SHP77 (cell line): ENCODE data around the gene TNKS2.
A peak's percentile ranks its signal among the peaks of the same experiment; 100 is the strongest.
"Not testable (repeated sequence)": the region's sequence is repeated elsewhere in the genome, so short reads cannot be mapped to it uniquely, and the experiment has no call there.

Experiments used
- DNase-seq, 2 experiments: peaks; one replicate each; lab custom pipeline; 2025; lab: John Stamatoyannopoulos, UW

The TNKS2 gene

GRCh38 chr10:91797874-91798648, at the start of gene TNKS2:
TNKS2 (plus strand) TSS chr10:91798426; CDS start chr10:91798691, 265 bp downstream.
- peak; percentile 78 to 79 for DNase-seq

DNA sequence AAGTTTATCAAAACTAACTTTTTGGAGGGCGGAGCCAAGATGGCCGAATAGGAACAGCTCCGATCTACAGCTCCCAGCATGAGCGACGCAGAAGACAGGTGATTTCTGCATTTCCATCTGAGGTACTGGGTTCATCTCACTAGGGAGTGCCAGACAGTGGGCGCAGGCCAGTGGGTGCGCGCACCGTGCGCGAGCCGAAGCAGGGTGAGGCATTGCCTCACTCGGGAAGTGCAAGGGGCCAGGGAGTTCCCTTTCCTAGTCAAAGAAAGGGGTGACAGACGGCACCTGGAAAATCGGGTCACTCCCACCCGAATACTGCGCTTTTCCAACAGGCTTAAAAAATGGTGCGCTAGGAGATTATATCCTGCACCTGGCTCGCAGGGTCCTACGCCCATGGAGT, 48.6 kb upstream of the TNKS2 start:
- DNase-seq, result not testable (repeated sequence)

DNA sequence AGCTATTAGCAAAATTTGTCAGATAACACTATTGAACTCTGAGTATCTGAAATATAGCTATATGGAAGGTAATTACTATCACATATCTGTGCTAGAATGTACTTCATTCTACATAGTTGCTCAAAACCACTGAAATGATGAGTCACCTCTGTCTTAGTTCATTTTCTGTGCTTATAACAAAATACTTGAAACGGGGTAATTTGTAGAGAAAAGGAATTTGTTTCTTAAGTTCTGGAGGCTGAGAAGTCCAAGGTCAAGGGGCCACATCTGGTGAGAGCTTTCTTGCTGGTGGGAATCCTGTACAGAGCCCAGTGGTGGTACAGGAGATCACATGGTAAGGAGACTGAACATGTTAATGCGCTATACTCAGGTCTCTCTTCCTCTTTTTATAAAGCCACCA, 41.9 kb upstream of the TNKS2 start:
- DNase-seq, result no peak

- DNase-seq, result peak; percentile 10 to 11
These were observed 39.7 kb upstream of the TNKS2 start for GRCh38 chr10:91758303-91759146.

DNA sequence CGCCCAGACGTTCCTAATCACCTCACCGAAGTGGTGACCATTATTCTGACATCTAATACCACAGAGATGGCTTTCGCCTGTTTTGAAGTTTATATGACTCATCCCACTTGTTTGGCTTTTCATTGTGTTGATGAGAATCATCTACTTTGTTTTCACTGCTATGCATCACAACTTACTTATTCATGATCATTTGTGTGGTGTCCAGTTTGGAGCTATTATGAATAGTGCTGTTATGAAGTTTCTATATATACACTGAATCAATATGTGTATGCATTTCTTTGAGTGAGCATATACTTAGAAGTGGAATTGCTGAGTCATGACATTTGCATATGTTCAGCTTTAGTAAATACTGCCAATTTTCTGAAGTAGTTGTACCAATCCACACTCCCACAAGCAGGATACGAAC, 38.6 kb upstream of the TNKS2 start:
- DNase-seq, result no peak

- no peak for DNase-seq
These were observed 36.5 kb upstream of the TNKS2 start for GRCh38 chr10:91761721-91762120.

- no peak for DNase-seq
These were observed 35.3 kb upstream of the TNKS2 start for GRCh38 chr10:91762878-91763277.

- DNase-seq, result no peak
These were observed 31.6 kb upstream of the TNKS2 start for GRCh38 chr10:91766676-91767075.

- no peak for DNase-seq
These were observed 30.1 kb upstream of the TNKS2 start for GRCh38 chr10:91768123-91768522.

GRCh38 chr10:91771907-91772306, 26.3 kb upstream of the TNKS2 start:
- DNase-seq, result no peak

GRCh38 chr10:91772461-91772860, 25.8 kb upstream of the TNKS2 start:
- DNase-seq, result no peak

- no peak for DNase-seq
These were observed 25.4 kb upstream of the TNKS2 start for GRCh38 chr10:91772869-91773268.

GRCh38 chr10:91774571-91774970, 23.7 kb upstream of the TNKS2 start:
- no peak for DNase-seq

DNA sequence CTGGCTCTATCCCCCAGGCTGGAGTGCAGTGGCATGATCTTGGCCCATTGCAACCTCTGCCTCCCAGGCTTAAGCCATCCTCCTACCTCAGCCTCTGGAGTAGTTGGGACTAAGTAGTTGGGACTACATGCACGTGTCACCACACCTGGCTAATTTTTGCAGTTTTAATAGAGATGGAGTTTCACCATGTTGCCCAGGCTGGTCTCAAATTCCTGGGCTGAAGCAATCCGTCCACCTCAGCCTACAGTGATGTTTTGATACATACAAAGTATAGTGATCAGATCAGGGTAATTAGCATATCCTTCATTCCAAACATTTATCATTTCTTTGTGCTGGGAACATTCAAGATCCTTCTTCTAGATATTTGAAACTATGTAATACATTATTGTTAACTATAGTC, 22.5 kb upstream of the TNKS2 start:
- no peak for DNase-seq

DNA sequence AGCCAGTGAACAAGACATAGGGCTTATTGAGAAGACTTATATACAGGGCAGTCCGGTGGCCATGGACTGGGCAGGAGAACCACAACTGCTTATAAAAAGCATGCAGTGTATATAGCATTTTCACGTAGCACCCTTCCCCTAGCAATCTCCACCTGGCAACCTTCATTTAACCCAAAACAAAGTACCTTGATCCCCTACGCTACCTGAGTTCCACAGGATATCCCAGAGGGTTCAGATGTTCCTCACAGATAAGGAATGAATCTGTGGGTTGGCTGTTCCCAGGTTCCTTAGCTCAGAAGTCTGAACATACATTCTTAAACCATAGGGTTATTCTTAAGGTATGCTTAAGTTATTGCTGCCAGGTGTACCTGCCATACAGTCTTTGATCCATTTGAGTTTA, 22.0 kb upstream of the TNKS2 start:
- no peak for DNase-seq

DNA sequence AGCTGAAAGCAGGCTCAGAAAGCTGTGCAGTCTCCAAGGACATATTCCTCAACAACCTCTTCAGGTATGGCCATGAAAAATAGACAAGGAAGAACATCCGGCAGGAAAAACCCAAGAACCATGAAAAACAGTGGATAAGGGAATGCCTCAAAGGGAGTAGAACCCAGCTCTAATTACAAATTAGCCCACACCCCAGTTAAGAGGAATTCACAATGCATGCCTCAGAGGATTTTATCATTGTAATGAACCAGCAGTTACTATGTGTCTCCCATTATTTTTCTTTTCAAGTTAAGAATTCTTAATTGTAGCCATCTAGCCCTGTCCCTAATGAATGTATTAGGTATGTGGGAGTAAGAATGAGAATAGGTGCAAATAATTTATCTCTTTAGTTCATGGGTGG, 19.7 kb upstream of the TNKS2 start:
- DNase-seq, result no peak

DNA sequence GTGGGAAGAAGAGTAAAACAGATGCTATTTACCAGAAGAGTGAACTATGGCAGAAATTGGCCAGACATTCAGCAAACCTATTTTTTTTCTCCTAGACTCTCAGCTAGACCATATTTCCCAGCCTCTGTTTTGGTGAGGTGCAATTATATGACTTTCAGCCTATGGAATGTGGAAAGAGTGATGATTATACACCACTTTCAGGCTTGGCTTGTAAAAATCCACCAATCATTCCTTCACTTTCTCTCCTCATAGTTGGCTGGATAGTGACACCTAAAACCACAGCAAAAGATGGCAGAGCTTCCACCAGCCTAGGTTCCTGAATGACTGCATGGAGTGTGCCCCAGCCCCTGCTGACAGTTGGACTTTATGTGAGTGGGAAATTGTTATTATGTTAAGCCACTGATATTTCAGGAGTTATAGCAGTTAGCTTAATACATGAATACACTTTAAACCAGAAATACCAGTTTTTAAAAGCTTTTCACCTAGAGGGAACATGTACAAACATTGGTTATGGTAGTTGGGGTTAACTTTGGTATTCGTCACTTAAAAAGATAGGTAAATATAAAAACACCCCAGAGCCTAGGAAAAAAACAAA, 19.1 kb upstream of the TNKS2 start:
- DNase-seq, result no peak

DNA sequence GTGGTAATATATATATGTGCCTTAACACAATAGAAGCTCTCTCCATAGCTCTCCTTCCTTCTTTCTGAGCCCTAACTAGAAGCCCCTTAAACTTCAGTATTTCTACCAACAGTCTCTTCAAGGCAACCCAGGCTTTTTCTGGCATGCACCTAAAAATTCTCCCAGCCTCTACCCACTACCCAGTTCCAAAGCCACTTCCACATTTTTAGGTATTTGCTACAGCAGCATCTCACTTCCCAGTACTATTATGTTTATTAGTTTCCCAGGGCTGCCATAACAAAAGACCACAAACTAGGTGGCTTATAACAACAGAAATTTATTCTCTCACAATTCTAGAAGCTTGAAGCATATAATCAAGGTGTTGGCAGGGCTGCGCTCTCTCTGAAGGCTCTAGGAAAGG, 15.7 kb upstream of the TNKS2 start:
- no peak for DNase-seq

DNA sequence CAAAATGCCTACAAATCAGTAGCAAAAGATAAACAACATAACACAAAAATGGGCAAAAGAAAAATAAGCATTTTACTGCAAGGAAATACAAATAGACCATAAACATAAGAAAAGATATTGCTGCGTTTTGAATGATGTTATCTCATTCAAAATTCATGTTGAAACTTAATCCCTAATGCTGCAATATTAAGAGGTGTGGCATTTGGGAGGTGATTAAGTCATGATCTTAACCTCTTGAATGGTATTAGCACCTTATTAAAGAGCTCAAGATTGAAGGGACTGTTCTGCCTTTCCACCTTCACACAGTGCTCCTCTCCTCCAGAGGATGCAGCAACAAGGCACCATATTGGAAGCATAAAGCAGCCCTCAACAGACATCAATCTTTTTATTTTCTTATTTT, 12.4 kb upstream of the TNKS2 start:
- no peak for DNase-seq

DNA sequence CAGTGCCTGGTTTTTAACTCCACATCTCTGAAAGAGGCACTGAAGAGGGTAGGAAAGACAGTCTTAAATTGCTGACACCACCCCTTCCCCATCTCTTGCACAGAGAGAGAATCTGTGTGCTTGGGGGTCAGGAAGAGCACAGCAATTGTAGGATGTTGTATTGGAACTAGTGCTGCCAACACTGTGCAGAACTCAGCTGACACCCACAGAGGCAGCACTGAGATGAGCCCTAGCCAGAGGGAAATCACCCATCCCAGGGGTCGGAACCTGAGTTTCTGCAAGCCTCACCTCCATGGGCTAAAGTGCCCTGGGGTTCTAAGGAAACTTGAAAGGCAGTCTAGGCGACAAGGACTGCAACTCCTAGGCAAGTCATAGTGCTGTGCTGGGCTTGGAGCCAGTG, 11.0 kb upstream of the TNKS2 start:
- DNase-seq, result no peak

DNA sequence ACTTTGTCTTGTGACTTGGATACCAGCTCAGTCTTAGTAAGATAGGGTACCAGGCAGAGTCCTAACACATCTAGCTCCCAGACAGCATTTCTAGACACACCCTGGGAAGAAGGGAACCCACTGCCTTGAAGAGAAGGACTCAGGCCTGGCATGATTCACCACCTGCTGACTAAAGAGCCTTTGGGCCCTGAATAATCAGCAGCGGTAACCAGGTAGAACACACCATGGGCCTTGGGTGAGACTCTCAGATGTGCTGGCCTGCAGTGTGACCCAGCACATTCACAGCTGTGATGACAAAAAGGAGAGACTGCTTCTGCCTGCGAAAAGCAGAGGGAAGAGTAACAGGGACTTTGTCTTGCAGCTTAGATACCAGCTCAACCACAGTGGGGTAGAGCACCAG, 10.4 kb upstream of the TNKS2 start:
- no peak for DNase-seq

DNA sequence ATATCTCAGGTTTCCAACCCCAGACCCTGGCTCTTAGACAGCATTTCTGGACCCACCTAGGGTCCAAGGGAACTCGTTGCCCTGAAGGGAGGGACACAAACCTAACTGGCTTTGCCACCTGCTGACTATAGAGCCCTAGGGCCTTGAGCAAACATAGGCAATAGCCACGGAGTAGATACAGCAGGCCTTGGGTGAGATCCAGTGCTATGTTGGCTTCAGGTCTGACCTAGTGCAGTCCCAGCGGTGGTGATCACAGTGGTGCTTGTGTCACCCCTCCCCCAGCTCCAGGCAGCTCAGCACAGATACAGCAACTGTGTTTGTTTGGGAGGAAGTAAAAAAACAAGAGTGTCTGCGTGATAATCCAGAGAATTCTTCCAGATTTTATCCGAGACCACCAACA, 9.7 kb upstream of the TNKS2 start:
- peak in 1 of 2 experiments; percentile 1 for DNase-seq
